H1 (cell line): ENCODE results near the gene SLC6A7. TPM values are rescaled to one million over a fixed set of nuclear protein-coding genes. Genes with fewer than 3 reads are reported as not detected.

ENCODE experiments used
- ATF3 ChIP-seq: IDR thresholded peaks from 2 replicates; pipeline ENCODE4 v1.6.1; 2011; ENCODE audit warnings: low read depth, mild to moderate bottlenecking, low read length; ENCODE audit not compliant: insufficient read depth
- BACH1 ChIP-seq: IDR thresholded peaks from 2 replicates; pipeline ENCODE4 v1.6.1; 2012; ENCODE audit warnings: low read length, improper control_type of control experiment
- BRCA1 ChIP-seq: IDR thresholded peaks from 2 replicates; pipeline ENCODE4 v1.6.1; 2012; ENCODE audit warnings: low read depth, low read length, improper control_type of control experiment
- CEBPB ChIP-seq: IDR thresholded peaks from 2 replicates; pipeline ENCODE4 v1.6.1; 2012; ENCODE audit warnings: low read depth, low read length
- CHD7 ChIP-seq: fragments of 300-600 bp; sonication (generic); IDR thresholded peaks from 2 replicates; pipeline ENCODE4 v1.7.1; 2012; ENCODE audit warnings: low read length, moderate library complexity, mild to moderate bottlenecking, inconsistent platforms; ENCODE audit not compliant: insufficient replicate concordance
- EP300 ChIP-seq, 2 experiments: IDR thresholded peaks; 1 replicate in 1 of 2; 2 replicates in 1 of 2; pipeline ENCODE4 v1.6.1; 2011 to 2012; ENCODE audit warnings: low read depth in 2 of 2, low read length in 2 of 2, mild to moderate bottlenecking in 2 of 2, borderline replicate concordance in 1 of 2, inconsistent platforms in 1 of 2, moderate library complexity in 1 of 2
- KDM1A ChIP-seq: fragments of 200-600, 300-600 bp; sonication (generic); IDR thresholded peaks from 2 replicates; pipeline ENCODE4 v1.7.1; 2016; ENCODE audit warnings: mild to moderate bottlenecking, low read length, borderline replicate concordance
- NANOG ChIP-seq: IDR thresholded peaks from 2 replicates; pipeline ENCODE4 v1.6.1; 2011; ENCODE audit warnings: low read length, low read depth, mild to moderate bottlenecking, inconsistent platforms; ENCODE audit not compliant: insufficient read depth, poor library complexity, severe bottlenecking
- RFX5 ChIP-seq: IDR thresholded peaks from 2 replicates; pipeline ENCODE4 v1.6.1; 2011; ENCODE audit warnings: low read depth, low read length, improper control_type of control experiment, borderline replicate concordance
- SIRT6 ChIP-seq: IDR thresholded peaks from one replicate; pipeline ENCODE4 v1.7.1; 2012; ENCODE audit warnings: low read length, inconsistent platforms
- SRF ChIP-seq: IDR thresholded peaks from 2 replicates; pipeline ENCODE4 v1.6.1; 2011; ENCODE audit warnings: mild to moderate bottlenecking, low read depth, low read length, moderate library complexity
- TEAD4 ChIP-seq: IDR thresholded peaks from 2 replicates; pipeline ENCODE4 v1.6.1; 2012; ENCODE audit warnings: low read depth, low read length, inconsistent platforms, mixed read lengths
- polyA plus RNA-seq, 7 experiments: library from polyadenylated mRNA; depleted of rRNA in 3 of 7; stranded (reverse) in 5 of 7; unstranded in 2 of 7; fragments of >200 nt in 5 of 7; fragments of 200-250 nt in 2 of 7; gene quantifications; 1 replicate in 5 of 7; 2 replicates in 1 of 7; 4 replicates in 1 of 7; pipeline versions ENCODE4 v1.2.1 to v1.2.3, GENCODE V29; 2011 to 2013; ENCODE audit warnings: missing spikeins in 2 of 7, mixed read lengths in 2 of 7
- total RNA-seq: library from RNA; stranded (reverse); fragmentation: NEBNext Ultra II Directional; extraction: Animal tissue kit (Norgen Biotek cat#: 25700); gene quantifications from 2 replicates; pipeline ENCODE4 v1.2.1, GENCODE V29; 2021

SLC6A7 gene
- total and polyA plus RNA-seq, 2 of the 8 experiments (the other 6 are each of a cell fraction or from before 2014, with no cell fraction given) = 0.07 to 0.12 TPM

- no peak for TF ChIP-seq CHD7
- no peak for TF ChIP-seq RFX5
- TF ChIP-seq SIRT6 = no peak
- TF ChIP-seq EP300 (IDR thresholded peaks at IDR 0.05; ENCODE audit: borderline replicate concordance in 1 of 2, low read depth in 2 of 2, low read length in 2 of 2) = no peak
- no peak for TF ChIP-seq ATF3
- TF ChIP-seq NANOG = no peak
- no peak for TF ChIP-seq KDM1A
- no peak for TF ChIP-seq BACH1
- TF ChIP-seq SRF = no peak
- no peak for TF ChIP-seq TEAD4
- no peak for TF ChIP-seq CEBPB
- TF ChIP-seq BRCA1 = no peak
Measured at GRCh38 chr5:150230842-150231241, 41.0 kb downstream of the SLC6A7 start (continued).
